ENCODE data around the gene TNRC18. TPM values are rescaled to one million over a fixed set of nuclear protein-coding genes. Genes with fewer than 3 reads are reported as not detected.
"Not testable (repeated sequence)": the region's sequence is repeated elsewhere in the genome, so short reads cannot be mapped to it uniquely, and the experiment has no call there.

Gene TNRC18
- total RNA-seq, 2 donors from 2014 or later = 32.0 to 53.6 TPM

DNA sequence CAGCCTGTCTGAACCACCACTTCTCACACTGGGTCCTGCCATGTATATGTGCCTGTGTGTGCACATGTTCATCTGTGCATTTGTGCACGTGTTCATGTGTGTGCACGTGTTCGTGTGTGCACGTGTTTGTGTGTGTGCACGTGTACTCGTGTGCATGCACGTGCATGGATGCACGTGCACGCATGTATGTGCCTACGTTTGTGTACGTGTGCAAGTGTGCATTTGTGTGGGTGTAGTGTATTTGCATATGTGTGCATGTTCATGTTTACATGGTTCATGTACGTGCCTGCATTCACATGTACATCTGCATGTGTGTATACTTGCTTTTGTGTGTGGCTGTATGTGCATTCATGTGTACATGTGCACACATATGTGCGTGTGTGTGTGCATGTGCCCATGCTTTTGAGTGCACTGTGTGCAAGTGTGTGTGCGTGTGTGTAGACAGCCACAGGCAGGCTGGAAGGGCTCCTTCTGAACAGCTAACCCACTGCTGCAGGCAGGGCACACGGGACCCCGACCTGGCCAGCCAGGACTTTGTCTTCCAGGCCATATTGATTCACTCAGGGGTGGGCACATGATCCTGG, 112.7 kb downstream of the TNRC18 start:
- H3K27me3 ChIP-seq = no peaks in the 10 kb centered on the region

DNA sequence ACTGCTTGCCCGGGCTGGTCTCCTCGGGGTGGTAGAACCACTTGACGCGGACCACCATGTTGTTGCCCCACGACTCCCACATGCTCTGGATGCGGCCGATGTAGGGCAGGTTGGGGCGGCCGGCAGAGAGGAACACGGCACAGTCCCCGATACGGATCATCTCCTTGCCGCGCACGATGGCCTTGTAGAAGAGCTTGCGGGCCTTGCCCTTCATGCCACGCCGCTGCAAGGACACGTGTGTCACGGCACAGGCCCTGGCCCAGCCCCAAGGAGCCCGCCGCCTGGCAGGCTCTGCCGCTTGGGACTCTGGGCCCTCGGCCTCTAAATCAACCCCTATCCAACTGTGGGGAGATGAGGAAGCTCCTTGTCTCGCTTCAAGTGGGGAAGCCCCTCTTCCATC, 114.5 kb downstream of the TNRC18 start:
- DNase-seq (ENCODE audit: low spot score) = no peak
- TF ChIP-seq, protein P1, sequence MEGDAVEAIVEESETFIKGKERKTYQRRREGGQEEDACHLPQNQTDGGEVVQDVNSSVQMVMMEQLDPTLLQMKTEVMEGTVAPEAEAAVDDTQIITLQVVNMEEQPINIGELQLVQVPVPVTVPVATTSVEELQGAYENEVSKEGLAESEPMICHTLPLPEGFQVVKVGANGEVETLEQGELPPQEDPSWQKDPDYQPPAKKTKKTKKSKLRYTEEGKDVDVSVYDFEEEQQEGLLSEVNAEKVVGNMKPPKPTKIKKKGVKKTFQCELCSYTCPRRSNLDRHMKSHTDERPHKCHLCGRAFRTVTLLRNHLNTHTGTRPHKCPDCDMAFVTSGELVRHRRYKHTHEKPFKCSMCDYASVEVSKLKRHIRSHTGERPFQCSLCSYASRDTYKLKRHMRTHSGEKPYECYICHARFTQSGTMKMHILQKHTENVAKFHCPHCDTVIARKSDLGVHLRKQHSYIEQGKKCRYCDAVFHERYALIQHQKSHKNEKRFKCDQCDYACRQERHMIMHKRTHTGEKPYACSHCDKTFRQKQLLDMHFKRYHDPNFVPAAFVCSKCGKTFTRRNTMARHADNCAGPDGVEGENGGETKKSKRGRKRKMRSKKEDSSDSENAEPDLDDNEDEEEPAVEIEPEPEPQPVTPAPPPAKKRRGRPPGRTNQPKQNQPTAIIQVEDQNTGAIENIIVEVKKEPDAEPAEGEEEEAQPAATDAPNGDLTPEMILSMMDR (IDR thresholded peaks at IDR 0.05) = no peak
- H3K27me3 ChIP-seq = no peaks in the 10 kb centered on the region
- H3K36me3 ChIP-seq = peaks cover 58% of the 10 kb centered on the region
- no peak overlapping the region for H3K27ac ChIP-seq
- H3K4me1 ChIP-seq = no peaks in the 10 kb centered on the region
- H3K4me3 ChIP-seq = no peak overlapping the region
- H3K9me3 ChIP-seq = no peaks in the 10 kb centered on the region

More for the DNA sequence above, 112.7 kb downstream of the TNRC18 start:
- Histone ChIP-seq H3K36me3 (peaks cover 73% of the 10 kb centered on the region), H3K9me3 (no peaks in the 10 kb centered on the region), H3K27ac (no peak overlapping the region), H3K4me3 (no peak overlapping the region), H3K4me1 (no peaks in the 10 kb centered on the region)
- TF ChIP-seq, protein P1 (IDR thresholded peaks at IDR 0.05) = no peak
- no peak for DNase-seq (ENCODE audit: low spot score)

GRCh38 chr7:5307221-5308142, 116.2 kb downstream of the TNRC18 start:
- H3K27ac ChIP-seq; DNase-seq (ENCODE audit: low spot score); H3K4me1 ChIP-seq; H3K27me3 ChIP-seq; H3K4me3 ChIP-seq; H3K9me3 ChIP-seq: not testable (repeated sequence)
- H3K36me3 ChIP-seq = peaks cover 47% of the 10 kb centered on the region

GRCh38 chr7:5305050-5305449, 118.6 kb downstream of the TNRC18 start:
- not testable (repeated sequence) for H3K9me3 ChIP-seq; DNase-seq (ENCODE audit: low spot score); H3K27me3 ChIP-seq

GRCh38 chr7:5303591-5304505, 119.8 kb downstream of the TNRC18 start:
- H3K27ac ChIP-seq = no peak overlapping the region
- TF ChIP-seq, protein P1 (IDR thresholded peaks at IDR 0.05) = no peak
- no peak overlapping the region for H3K4me3 ChIP-seq
- DNase-seq (ENCODE audit: low spot score) = no peak
- H3K27me3 ChIP-seq = no peaks in the 10 kb centered on the region
- H3K36me3 ChIP-seq = peaks cover 17% of the 10 kb centered on the region
- H3K4me1 ChIP-seq = no peaks in the 10 kb centered on the region
- no peaks in the 10 kb centered on the region for H3K9me3 ChIP-seq

More at GRCh38 chr7:5305050-5305449, 118.6 kb downstream of the TNRC18 start:
- H3K36me3 ChIP-seq = peaks cover 24% of the 10 kb centered on the region
- not testable (repeated sequence) for H3K4me3 ChIP-seq, H3K27ac ChIP-seq, H3K4me1 ChIP-seq

GRCh38 chr7:5303061-5303460, 120.6 kb downstream of the TNRC18 start:
- Histone ChIP-seq H3K9me3 (no peaks in the 10 kb centered on the region), H3K27ac (no peak overlapping the region), H3K4me1 (no peaks in the 10 kb centered on the region), H3K4me3 (no peak overlapping the region), H3K27me3 (no peaks in the 10 kb centered on the region), H3K36me3 (peaks cover 9% of the 10 kb centered on the region)
- TF ChIP-seq, protein P1 (IDR thresholded peaks at IDR 0.05) = no peak
- DNase-seq (ENCODE audit: low spot score) = no peak
